Tibial nerve (tissue), 4 donors: ENCODE measurements around the gene AMOTL2. TPM values are rescaled to one million over a fixed set of nuclear protein-coding genes. Genes with fewer than 3 reads are reported as not detected.
A peak's percentile ranks its signal among the peaks of the same experiment; 100 is the strongest.

ENCODE experiments used
- DNase-seq, 2 donors: peaks; one replicate each; pipeline ENCODE4 v3.0.0-alpha.2; 2019; ENCODE audit warnings: low spot score in 2 of 2
- H3K27ac ChIP-seq, 4 donors: fragments of 200-600 bp; sonication (generic) in 3 of 4; one replicate each; pipeline ENCODE4 v1.5.1; 2017 to 2019; ENCODE audit warnings: mild to moderate bottlenecking in 1 of 4
- H3K27me3 ChIP-seq, 2 donors: fragments of 200-600 bp; sonication (generic) in 1 of 2; one replicate each; pipeline versions ENCODE4 v1.5.1 to v1.6.0; 2017 to 2019
- H3K36me3 ChIP-seq, 3 donors: fragments of 200-600 bp; sonication (generic); one replicate each; pipeline ENCODE4 v1.5.1; 2018 to 2019
- H3K4me1 ChIP-seq, 4 donors: fragments of 200-600 bp; sonication (generic) in 3 of 4; one replicate each; pipeline ENCODE4 v1.5.1; 2017 to 2019
- H3K4me3 ChIP-seq, 4 donors: fragments of 200-600 bp; sonication (generic) in 3 of 4; one replicate each; pipeline ENCODE4 v1.5.1; 2017 to 2019; ENCODE audit warnings: mild to moderate bottlenecking in 1 of 4, moderate library complexity in 1 of 4
- H3K9me3 ChIP-seq, 4 donors: fragments of 200-600 bp; sonication (generic) in 3 of 4; one replicate each; pipeline ENCODE4 v1.5.1; 2017 to 2019
- CTCF ChIP-seq, 5 experiments: fragments of 200-600 bp in 3 of 5; fragments of 450-650 bp in 2 of 5; sonication (generic) in 3 of 5; IDR thresholded peaks; one replicate each; pipeline ENCODE4 v1.5.1; 2016 to 2019; ENCODE audit warnings: antibody characterized with exemption in 5 of 5, mild to moderate bottlenecking in 3 of 5, moderate library complexity in 2 of 5
- EP300 ChIP-seq, 2 donors: sonication (generic); formaldehyde crosslinking; IDR thresholded peaks; one replicate each; pipeline ENCODE4 v1.6.1; 2017; ENCODE audit warnings: antibody characterized with exemption in 2 of 2, mild to moderate bottlenecking in 1 of 2
- POLR2A ChIP-seq, 2 donors: fragments of 450-650 bp; IDR thresholded peaks; one replicate each; pipeline ENCODE4 v1.6.1; 2017; ENCODE audit warnings: antibody characterized with exemption in 2 of 2, mild to moderate bottlenecking in 2 of 2, moderate library complexity in 2 of 2
- whole genome bisulfite sequencing, 2 donors: methylation state at CpG; one replicate each; pipeline ENCODE4 v1.1.5; 2018; 5-methylcytosine and 5-hydroxymethylcytosine counted together
- total RNA-seq, 4 donors: library from RNA; depleted of rRNA; stranded (reverse); fragments of >200 nt; gene quantifications; one replicate each; pipeline ENCODE4 v1.1.0, GENCODE V29; 2016

AMOTL2 gene
- total RNA-seq, 4 donors from 2014 or later = 216 to 337 (median 255) TPM

- no peak for DNase-seq
- WGBS, 2 donors = 92 to 96% methylated on average over 6 of the region's 6 CpGs
- no peak for TF ChIP-seq EP300 (IDR thresholded peaks at IDR 0.05)
- no peak for TF ChIP-seq CTCF (IDR thresholded peaks at IDR 0.05)
- TF ChIP-seq POLR2A (IDR thresholded peaks at IDR 0.05) = no peak
- H3K27me3 ChIP-seq = no peaks in the 10 kb centered on the region
- peaks cover 12 to 56% (median 34%) of the 10 kb centered on the region in 4 donors for H3K4me1 ChIP-seq
- peak overlapping the region in 2 of 4 donors; percentile 93 to 95 for H3K27ac ChIP-seq
- no peak overlapping the region for H3K4me3 ChIP-seq
- no peaks in the 10 kb centered on the region for H3K36me3 ChIP-seq
- no peaks in the 10 kb centered on the region for H3K9me3 ChIP-seq
Measured at GRCh38 chr3:134317106-134317947, 56.9 kb downstream of the AMOTL2 start.

- 15 to 16% methylated on average over 14 of the region's 14 CpGs for WGBS, 2 donors
- no peaks in the 10 kb centered on the region for H3K9me3 ChIP-seq
- peak; percentile 73 to 79 for DNase-seq
- H3K27ac ChIP-seq = peak overlapping the region; percentile 82 to 95 (median 90)
- H3K4me1 ChIP-seq = peaks cover 12 to 73% (median 40%) of the 10 kb centered on the region in 4 donors
- H3K36me3 ChIP-seq = no peaks in the 10 kb centered on the region
- no peak overlapping the region for H3K4me3 ChIP-seq
- TF ChIP-seq EP300 (IDR thresholded peaks at IDR 0.05) (peak in 1 of 2 donors; percentile 85), CTCF (IDR thresholded peaks at IDR 0.05) (no peak), POLR2A (IDR thresholded peaks at IDR 0.05) (peak in 1 of 2 donors; percentile 34)
- no peaks in the 10 kb centered on the region for H3K27me3 ChIP-seq
Measured at GRCh38 chr3:134315286-134316106, 58.8 kb downstream of the AMOTL2 start.

- H3K4me1 ChIP-seq = peaks cover 13 to 81% (median 46%) of the 10 kb centered on the region in 4 donors
Measured at GRCh38 chr3:134314588-134315285, 59.5 kb downstream of the AMOTL2 start.

More at GRCh38 chr3:134314588-134315285, 59.5 kb downstream of the AMOTL2 start:
- Histone ChIP-seq H3K4me3 (peak overlapping the region in 1 of 4 donors; percentile 59), H3K36me3 (no peaks in the 10 kb centered on the region), H3K27ac (peak overlapping the region; percentile 82 to 95 (median 90)), H3K9me3 (no peaks in the 10 kb centered on the region), H3K27me3 (no peaks in the 10 kb centered on the region)
- DNase-seq = peak in 1 of 2 donors; percentile 27
- 57% methylated on average over 6 of the region's 6 CpGs for WGBS, 2 donors
- TF ChIP-seq EP300 (IDR thresholded peaks at IDR 0.05) = no peak
- TF ChIP-seq CTCF (IDR thresholded peaks at IDR 0.05) = no peak
- no peak for TF ChIP-seq POLR2A (IDR thresholded peaks at IDR 0.05)
